Heart left ventricle (tissue), 13 donors: ENCODE data around the gene TM9SF3.

ENCODE experiments used
- CTCF ChIP-seq, 12 donors: fragments of 200-600 bp; sonication (generic) in 4 of 12; IDR thresholded peaks; one replicate each; pipeline versions ENCODE4 v1.5.0 to v1.8.0; 2018 to 2022; ENCODE audit warnings: antibody characterized with exemption in 12 of 12, mild to moderate bottlenecking in 5 of 12
- POLR2A ChIP-seq, 2 donors: fragments of 450-650 bp; IDR thresholded peaks; one replicate each; pipeline ENCODE4 v1.6.1; 2017; ENCODE audit warnings: antibody characterized with exemption in 2 of 2, mild to moderate bottlenecking in 2 of 2, moderate library complexity in 2 of 2
- donor health status: ischemic (EF 13 %, LVEDD 7.1; RV severe dilation, severe dysfunction).
- donor health status: DM: no; HTN: yes; CAD: no.
- donor health status: DM: no; HTN: no; CAD: no.
- donor health status: ischemic (EF 25% LVEDD 6.9; RV normal size, moderate dysfunction).
- donor health status: ischemic (EF 25% LVEDD 5.7; RV mildly dilated, moderate dysfunction).
- donor health status: ischemic (EF 35%, LVEDD 5.7; RV mildly dilated, moderate dysfunction).
- donor health status: nonischemic (EF 11% LVEDD 7.7; RV severe dilation, severe dysfunction).
- donor health status: DM: yes; HTN: yes; CAD: no.
- donor health status: PGD.
- donor health status: ischemic (EF 29% LVEDD 5.4; RV normal size, mild dysfunction).
- donor health status: nonischemic (EF 23%, LVEDD 6.1; RV moderate dilation, normal function).

- TF ChIP-seq CTCF (IDR thresholded peaks at IDR 0.05) (no peak), POLR2A (IDR thresholded peaks at IDR 0.05) (no peak)
Measured at GRCh38 chr10:96626795-96627194, 40.0 kb upstream of the TM9SF3 start.
